Fibroblast of lung (primary cell): ENCODE data around the gene TFB2M. TPM values are rescaled to one million over a fixed set of nuclear protein-coding genes. Genes with fewer than 3 reads are reported as not detected.

Source experiments
- DNase-seq, 2 donors: peaks; one replicate each; pipeline versions ENCODE4 v3.0.0 to v3.0.0-alpha.2; 2010; ENCODE audit warnings: low read depth in 2 of 2
- H2AFZ ChIP-seq: 2 replicates; pipeline ENCODE4 v1.5.1; 2012; ENCODE audit warnings: low read length, control low read depth, inconsistent platforms
- H3K27ac ChIP-seq: 2 replicates; pipeline ENCODE4 v1.5.1; 2011; ENCODE audit warnings: low read length, control low read depth; ENCODE audit not compliant: insufficient read depth
- H3K27me3 ChIP-seq: 2 replicates; pipeline ENCODE4 v1.5.1; 2011; ENCODE audit warnings: mild to moderate bottlenecking, low read length; ENCODE audit not compliant: control insufficient read depth, insufficient read depth
- H3K36me3 ChIP-seq: 2 replicates; pipeline ENCODE4 v1.5.1; 2011; ENCODE audit warnings: low read length; ENCODE audit not compliant: control insufficient read depth, insufficient read depth
- H3K4me1 ChIP-seq: 2 replicates; pipeline ENCODE4 v1.5.1; 2011; ENCODE audit warnings: low read length; ENCODE audit not compliant: control insufficient read depth, insufficient read depth; ENCODE audit errors: extremely low read depth
- H3K4me2 ChIP-seq: 2 replicates; pipeline ENCODE4 v1.5.1; 2011; ENCODE audit warnings: low read length, control low read depth; ENCODE audit not compliant: insufficient read depth; ENCODE audit errors: extremely low read depth
- H3K4me3 ChIP-seq, 4 experiments: fragments of 200-600 bp in 1 of 4; sonication (generic) in 1 of 4; replicated peaks in 1 of 4; 2 replicates each; pipeline ENCODE4 v1.5.1; 2011 to 2016; ENCODE audit warnings: low read length in 4 of 4, low read depth in 3 of 4, mild to moderate bottlenecking in 3 of 4, control low read depth in 2 of 4, inconsistent platforms in 1 of 4, mixed read lengths in 1 of 4; ENCODE audit not compliant: insufficient read depth in 1 of 4; ENCODE audit errors: control extremely low read depth in 1 of 4
- H3K79me2 ChIP-seq: 2 replicates; pipeline ENCODE4 v1.5.1; 2012; ENCODE audit warnings: mild to moderate bottlenecking, low read length, inconsistent platforms; ENCODE audit not compliant: control insufficient read depth, insufficient read depth
- H3K9ac ChIP-seq: 2 replicates; pipeline ENCODE4 v1.5.1; 2011; ENCODE audit warnings: mild to moderate bottlenecking, low read length, control low read depth; ENCODE audit not compliant: insufficient read depth
- H3K9me3 ChIP-seq: 2 replicates; pipeline ENCODE4 v1.5.1; 2012; ENCODE audit warnings: low read depth, low read length; ENCODE audit not compliant: control insufficient read depth, insufficient read depth
- H4K20me1 ChIP-seq: 2 replicates; pipeline ENCODE4 v1.5.1; 2011; ENCODE audit warnings: low read length; ENCODE audit not compliant: control insufficient read depth, insufficient read depth; ENCODE audit errors: extremely low read depth
- CTCF ChIP-seq, 2 donors: IDR thresholded peaks in 1 of 2; conservative IDR thresholded peaks in 1 of 2; 1 replicate in 1 of 2; 2 replicates in 1 of 2; pipeline ENCODE4 v1.5.1; 2011 to 2012; ENCODE audit warnings: low read length in 2 of 2, control low read depth in 1 of 2, inconsistent platforms in 1 of 2, low read depth in 1 of 2, mild to moderate bottlenecking in 1 of 2
- EZH2 ChIP-seq: IDR thresholded peaks from 2 replicates; pipeline ENCODE4 v1.5.1; 2012; ENCODE audit warnings: low read length, control low read depth, mild to moderate bottlenecking; ENCODE audit errors: missing control alignments
- polyA plus RNA-seq, 2 donors: library from polyadenylated mRNA; depleted of rRNA in 1 of 2; stranded (reverse) in 1 of 2; unstranded in 1 of 2; fragments of >200 nt; gene quantifications; 2 replicates each; pipeline ENCODE4 v1.2.1, GENCODE V29; 2011 to 2012; ENCODE audit warnings: missing spikeins in 1 of 2
- total RNA-seq: library from RNA; depleted of rRNA; stranded (reverse); fragments of >200 nt; gene quantifications from 2 replicates; pipeline ENCODE4 v1.2.1, GENCODE V29; 2014

Gene TFB2M
- total and polyA plus RNA-seq, 2 donors (not counting 1 experiment from before 2014, with no cell fraction given) = 15.9 to 20.1 TPM

- H3K36me3 ChIP-seq = no peaks in the 10 kb centered on the region
- H3K27me3 ChIP-seq = no peaks in the 10 kb centered on the region
- no peaks in the 10 kb centered on the region for H4K20me1 ChIP-seq
- no peak overlapping the region for H2AFZ ChIP-seq
- H3K4me3 ChIP-seq = no peak overlapping the region
- H3K9ac ChIP-seq = no peak overlapping the region
- DNase-seq = peak; percentile 63 to 85
- H3K4me1 ChIP-seq = no peaks in the 10 kb centered on the region
- TF ChIP-seq CTCF (conservative IDR thresholded peaks at IDR 0.05 in 1 of 2, IDR thresholded peaks at IDR 0.05 in 1 of 2; ENCODE audit: low read depth in 1 of 2, low read length in 2 of 2) = peak; percentile 61 to 66
- no peak for TF ChIP-seq EZH2
- no peak overlapping the region for H3K27ac ChIP-seq
- H3K9me3 ChIP-seq = no peaks in the 10 kb centered on the region
- no peak overlapping the region for H3K4me2 ChIP-seq
- H3K79me2 ChIP-seq = peaks cover 3% of the 10 kb centered on the region
Observed at GRCh38 chr1:246497331-246497915, 68.6 kb downstream of the TFB2M start.

DNA sequence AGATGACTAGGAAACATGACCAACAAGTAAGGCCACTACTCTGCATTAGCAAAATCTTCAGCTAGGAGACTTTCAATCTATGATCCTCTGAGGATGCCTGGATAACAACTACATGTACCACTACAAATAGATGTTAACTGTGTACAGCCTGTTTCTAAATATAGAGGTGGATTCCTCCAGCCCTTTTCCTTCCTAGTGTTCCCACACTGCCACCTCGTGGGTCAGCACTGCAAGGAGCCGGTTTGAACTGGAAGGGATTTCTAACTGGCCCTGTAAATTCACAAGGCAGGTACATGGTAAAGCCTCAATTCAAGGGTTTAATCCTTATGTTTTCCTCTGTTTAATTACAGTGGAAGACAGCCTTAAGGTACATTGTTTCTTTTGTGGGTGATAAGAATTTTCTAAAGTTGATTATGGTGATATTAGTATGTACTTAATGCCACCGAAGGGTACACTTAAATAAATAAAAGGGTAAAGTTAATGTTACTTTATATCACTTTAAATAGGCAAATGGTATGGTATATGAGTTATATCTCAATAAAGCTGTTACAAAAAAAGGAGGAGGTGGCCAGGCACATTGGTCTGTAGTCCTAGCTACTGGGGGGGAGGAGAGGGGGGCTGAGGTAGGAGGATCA, 73.3 kb downstream of the TFB2M start:
- H2AFZ ChIP-seq = no peak overlapping the region
- TF ChIP-seq CTCF (conservative IDR thresholded peaks at IDR 0.05 in 1 of 2, IDR thresholded peaks at IDR 0.05 in 1 of 2; ENCODE audit: low read depth in 1 of 2, low read length in 2 of 2) = peak; percentile 77 to 94
- no peak for TF ChIP-seq EZH2
- no peak overlapping the region for H3K27ac ChIP-seq
- H3K9me3 ChIP-seq = no peaks in the 10 kb centered on the region
- DNase-seq = peak; percentile 66 to 83
- no peaks in the 10 kb centered on the region for H3K27me3 ChIP-seq
- no peak overlapping the region for H3K9ac ChIP-seq
- H4K20me1 ChIP-seq = no peaks in the 10 kb centered on the region
- no peaks in the 10 kb centered on the region for H3K36me3 ChIP-seq
- no peaks in the 10 kb centered on the region for H3K4me1 ChIP-seq
- H3K4me3 ChIP-seq = no peak overlapping the region
- no peak overlapping the region for H3K4me2 ChIP-seq
- H3K79me2 ChIP-seq = no peaks in the 10 kb centered on the region

DNA sequence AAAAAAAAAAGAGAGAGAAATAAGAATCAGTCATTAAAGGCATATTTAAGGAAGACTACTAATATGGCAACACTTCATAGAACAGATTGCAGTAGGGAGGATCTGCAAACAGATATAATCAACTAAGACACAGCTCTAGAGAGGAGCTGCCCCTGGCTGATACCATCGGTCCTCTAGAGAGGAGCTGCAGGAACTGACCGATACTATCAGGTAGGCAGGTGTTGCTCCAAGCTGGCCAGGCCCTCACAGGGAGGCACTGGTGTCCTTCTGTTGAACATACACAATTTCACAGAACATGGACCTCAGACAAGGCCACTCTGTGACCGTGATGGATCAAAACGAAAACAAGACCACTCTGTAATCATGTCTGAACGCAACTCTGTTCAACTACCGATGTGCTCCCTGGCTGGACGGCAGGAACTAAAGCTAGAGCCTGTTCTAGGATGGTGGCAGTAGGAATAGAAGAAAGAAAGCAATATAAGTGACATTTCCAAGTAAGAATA, 74.5 kb downstream of the TFB2M start:
- Histone ChIP-seq H3K27me3 (no peaks in the 10 kb centered on the region), H3K36me3 (no peaks in the 10 kb centered on the region), H3K9me3 (no peaks in the 10 kb centered on the region), H3K27ac (no peak overlapping the region), H2AFZ (no peak overlapping the region), H3K79me2 (no peaks in the 10 kb centered on the region), H4K20me1 (no peaks in the 10 kb centered on the region), H3K4me1 (no peaks in the 10 kb centered on the region), H3K9ac (no peak overlapping the region), H3K4me2 (no peak overlapping the region), H3K4me3 (no peak overlapping the region)
- DNase-seq = no peak
- TF ChIP-seq EZH2 (no peak), CTCF (conservative IDR thresholded peaks at IDR 0.05 in 1 of 2, IDR thresholded peaks at IDR 0.05 in 1 of 2; ENCODE audit: low read depth in 1 of 2, low read length in 2 of 2) (no peak)

Other genes with a start within 250 kb of the TFB2M start
- gene SMYD3, start 59.0 kb downstream of the TFB2M start, total RNA-seq = 69.4 and 71.7 TPM in 2 replicates
- gene SMYD3, start 59.0 kb downstream of the TFB2M start, polyA plus RNA-seq = 30.1 and 83.1 TPM in 2 replicates
- 20.0 and 26.9 TPM in 2 replicates for gene CNST, start 195 bp upstream of the TFB2M start, total RNA-seq
- 20.2 and 33.9 TPM in 2 replicates for gene CNST, start 195 bp upstream of the TFB2M start, polyA plus RNA-seq
- 43.7 and 58.0 TPM in 2 replicates for gene SCCPDH, start 158.1 kb upstream of the TFB2M start, total RNA-seq
- 47.6 and 47.8 TPM in 2 replicates for gene SCCPDH, start 158.1 kb upstream of the TFB2M start, polyA plus RNA-seq